Cardiac fibroblast (primary cell): Measurements from ENCODE around the gene ZBTB47.

Source experiments
- DNase-seq, 2 donors: peaks; one replicate each; pipeline versions ENCODE4 v3.0.0 to v3.0.0-alpha.2; 2010; ENCODE audit warnings: low read depth in 2 of 2
- H3K4me3 ChIP-seq, 2 donors: replicated peaks in 1 of 2; 1 replicate in 1 of 2; 2 replicates in 1 of 2; pipeline ENCODE4 v1.5.1; 2011; ENCODE audit warnings: low read depth in 2 of 2, low read length in 2 of 2, mild to moderate bottlenecking in 2 of 2, moderate library complexity in 1 of 2
- CTCF ChIP-seq: IDR thresholded peaks from one replicate; pipeline ENCODE4 v1.5.1; 2011; ENCODE audit warnings: low read depth, mild to moderate bottlenecking, low read length, inconsistent platforms

The ZBTB47 gene

DNA sequence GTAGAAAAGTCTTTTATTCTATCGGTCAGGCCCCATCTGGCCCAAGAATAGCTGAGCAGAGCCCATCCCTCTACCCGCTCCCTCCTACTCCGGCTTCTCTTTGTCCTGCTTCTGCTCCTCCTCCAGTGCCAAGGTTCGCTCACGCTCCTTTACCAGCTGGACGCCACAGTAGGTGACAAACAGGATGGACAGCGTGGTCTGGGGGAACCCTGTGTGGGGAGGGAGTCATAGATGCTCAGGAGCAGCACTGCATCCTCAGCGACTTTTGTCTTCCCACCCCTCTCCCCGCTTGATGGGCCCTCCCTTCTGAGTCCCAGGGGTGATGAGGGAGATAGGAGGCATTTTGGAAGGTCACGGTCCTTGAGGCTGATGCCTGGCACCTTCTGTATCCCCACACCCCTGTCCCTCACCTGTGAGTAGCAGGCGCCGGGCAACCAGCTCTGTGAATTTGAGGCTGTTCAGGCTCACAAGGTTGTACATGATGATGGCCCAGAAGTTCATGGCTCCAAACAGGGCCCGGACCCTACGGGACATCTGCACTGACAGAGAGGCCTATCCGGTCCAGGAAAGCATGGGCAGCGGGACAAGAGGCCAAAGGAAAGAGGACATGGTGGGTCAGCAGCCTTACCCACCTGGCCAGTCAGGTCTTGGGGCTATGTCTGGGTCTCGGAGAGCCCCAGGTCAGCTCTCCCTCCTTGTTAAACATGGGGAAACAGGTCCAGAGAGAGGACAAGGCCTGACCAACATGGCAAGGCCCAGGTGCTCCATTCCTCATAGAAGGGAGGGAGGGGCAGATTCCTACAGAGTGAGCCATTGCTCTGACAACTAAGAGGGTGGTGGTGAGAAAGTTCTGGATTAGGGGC, 39.4 kb downstream of the ZBTB47 start:
- H3K4me3 ChIP-seq, result no peak overlapping the region
- no peak for DNase-seq
- no peak for TF ChIP-seq CTCF

GRCh38 chr3:42693530-42693930, 40.0 kb downstream of the ZBTB47 start:
- no peak for TF ChIP-seq CTCF
- no peak overlapping the region for H3K4me3 ChIP-seq
- DNase-seq, result no peak

- no peak overlapping the region for H3K4me3 ChIP-seq
- TF ChIP-seq CTCF, result no peak
- DNase-seq, result no peak
Observed at GRCh38 chr3:42694366-42694765, 40.9 kb downstream of the ZBTB47 start.

- no peak for DNase-seq
- TF ChIP-seq CTCF, result no peak
- H3K4me3 ChIP-seq, result no peak overlapping the region
Observed at GRCh38 chr3:42696356-42697288, 43.1 kb downstream of the ZBTB47 start.

DNA sequence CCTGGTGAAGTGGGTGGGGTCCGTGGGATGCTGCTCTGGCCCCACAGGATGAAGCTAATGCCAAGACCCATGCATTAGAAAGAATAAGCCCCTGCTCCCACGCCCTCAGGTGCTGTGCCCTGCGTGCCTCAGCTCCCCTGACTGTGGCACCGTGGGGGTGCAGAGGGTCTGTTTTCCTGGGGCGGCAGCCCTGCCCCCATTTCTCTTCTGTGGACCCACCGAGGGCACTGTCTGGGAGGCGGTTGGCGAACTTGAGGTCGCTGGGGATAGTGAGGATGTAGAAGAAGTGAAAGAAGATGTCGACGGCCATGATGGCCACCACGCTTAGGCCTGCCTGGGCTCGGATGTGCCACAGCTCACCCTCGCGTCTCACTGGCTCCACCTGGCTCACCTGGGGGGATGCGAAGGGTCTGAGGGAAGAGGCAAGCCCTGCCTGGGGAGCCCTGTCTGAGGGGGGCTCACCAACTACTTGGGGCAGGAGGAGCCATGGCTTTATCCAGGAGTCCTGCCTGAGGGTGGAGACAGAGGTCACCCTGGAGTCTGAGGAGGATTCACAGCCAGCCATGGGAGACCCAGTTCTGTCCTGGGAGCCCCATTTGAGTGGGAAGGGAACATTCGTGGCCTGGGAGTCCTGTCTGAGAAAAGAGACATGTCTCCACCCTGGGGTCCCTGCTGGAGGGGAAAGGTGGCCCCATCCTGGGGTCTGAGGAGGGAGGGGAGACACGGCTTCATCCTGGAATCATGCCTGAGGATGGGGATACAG, 44.0 kb downstream of the ZBTB47 start:
- H3K4me3 ChIP-seq, result no peak overlapping the region
- no peak for DNase-seq
- no peak for TF ChIP-seq CTCF

DNA sequence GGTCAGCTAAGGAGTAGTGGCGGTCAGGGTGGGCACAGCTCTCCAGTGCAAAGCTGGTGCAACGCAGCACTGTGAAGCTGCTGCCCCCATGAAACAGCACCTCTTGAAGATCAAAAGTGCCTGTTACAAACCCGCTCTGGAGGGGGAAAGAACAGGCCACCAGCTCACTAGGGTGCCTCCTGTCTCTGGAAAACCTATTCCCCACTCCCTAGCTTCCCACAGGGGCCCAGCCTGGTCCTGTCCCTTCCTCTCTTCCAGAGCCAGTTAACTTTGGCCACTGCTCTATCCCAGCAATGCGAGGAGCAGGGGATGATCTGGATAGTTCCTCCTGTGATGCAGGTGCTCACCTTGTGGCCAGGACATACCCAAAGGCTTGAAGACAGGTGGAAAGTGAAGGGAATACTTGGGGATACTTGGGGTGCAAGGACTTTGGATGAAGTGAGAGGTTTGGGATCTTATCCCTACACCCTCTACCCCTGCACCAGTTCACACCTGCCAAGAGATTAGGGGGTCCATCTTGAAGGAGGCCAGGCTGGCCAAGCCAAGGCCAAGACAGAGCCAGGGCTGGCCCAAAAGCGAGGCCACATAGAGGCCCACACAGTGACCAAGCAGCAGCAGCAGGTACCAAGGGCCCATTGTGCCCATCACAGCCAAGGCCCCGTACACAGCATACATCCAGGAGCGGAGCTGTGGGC, 44.9 kb downstream of the ZBTB47 start:
- no peak for DNase-seq
- H3K4me3 ChIP-seq, result no peak overlapping the region
- no peak for TF ChIP-seq CTCF
